Activated T-cell treated with anti-CD3 and anti-CD28 coated beads for 48 hours (primary cell): ENCODE results near the gene ZNF462.

Experiments
- DNase-seq: peaks from one replicate; pipeline ENCODE4 v3.0.0-alpha.2; 2020; ENCODE audit warnings: low read depth

Gene ZNF462

DNA sequence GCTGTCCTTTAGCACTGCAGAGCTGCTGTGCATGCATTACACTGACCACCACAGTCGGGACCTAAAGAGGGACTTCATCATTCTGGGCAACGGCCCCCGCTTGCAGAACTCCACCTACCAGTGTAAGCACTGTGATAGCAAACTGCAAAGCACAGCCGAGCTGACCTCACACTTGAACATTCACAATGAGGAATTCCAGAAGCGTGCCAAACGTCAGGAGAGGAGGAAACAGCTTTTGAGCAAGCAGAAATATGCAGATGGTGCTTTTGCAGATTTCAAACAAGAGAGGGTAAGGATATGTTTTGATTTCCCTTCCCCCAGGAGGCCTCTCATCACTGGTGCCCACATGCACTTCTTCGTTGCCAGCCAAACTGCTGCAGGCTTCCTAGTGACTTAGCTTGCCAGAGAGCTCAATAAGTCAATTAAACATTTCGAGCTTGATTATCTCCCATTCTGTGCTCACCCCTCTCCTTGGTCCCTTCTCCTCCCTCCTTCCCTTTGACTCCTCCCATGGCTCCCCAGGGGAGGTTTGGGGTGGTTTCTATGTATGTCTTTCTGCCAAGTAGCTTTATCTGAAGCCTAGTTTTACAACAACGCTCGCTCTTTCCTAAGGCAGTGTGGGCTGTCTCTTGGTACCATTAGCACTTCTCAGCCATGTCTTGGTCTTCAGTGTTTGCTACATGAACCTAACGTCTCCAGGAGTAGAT lies 66.7 kb downstream of the ZNF462 start:
- DNase-seq, result no peak

DNA sequence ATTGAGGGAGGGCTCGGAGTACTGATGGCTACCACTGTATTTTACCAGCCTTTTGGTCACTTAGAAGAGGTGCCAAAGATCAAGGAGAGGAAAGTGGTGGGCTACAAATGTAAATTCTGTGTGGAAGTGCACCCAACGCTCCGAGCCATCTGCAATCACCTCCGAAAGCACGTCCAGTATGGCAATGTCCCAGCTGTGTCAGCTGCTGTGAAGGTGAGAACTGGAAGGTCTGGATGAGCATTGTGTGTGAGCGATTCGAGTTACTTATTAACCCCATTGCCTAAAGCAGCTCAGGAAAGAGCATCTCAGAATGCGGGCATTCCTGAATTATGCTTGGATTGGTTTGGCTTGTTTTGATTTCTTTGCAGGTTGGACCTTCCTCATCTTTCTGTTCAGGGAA lies 67.5 kb downstream of the ZNF462 start:
- no peak for DNase-seq

GRCh38 chr9:106931466-106931865 lies 68.5 kb downstream of the ZNF462 start:
- no peak for DNase-seq

GRCh38 chr9:106932178-106932577 lies 69.2 kb downstream of the ZNF462 start:
- no peak for DNase-seq

DNA sequence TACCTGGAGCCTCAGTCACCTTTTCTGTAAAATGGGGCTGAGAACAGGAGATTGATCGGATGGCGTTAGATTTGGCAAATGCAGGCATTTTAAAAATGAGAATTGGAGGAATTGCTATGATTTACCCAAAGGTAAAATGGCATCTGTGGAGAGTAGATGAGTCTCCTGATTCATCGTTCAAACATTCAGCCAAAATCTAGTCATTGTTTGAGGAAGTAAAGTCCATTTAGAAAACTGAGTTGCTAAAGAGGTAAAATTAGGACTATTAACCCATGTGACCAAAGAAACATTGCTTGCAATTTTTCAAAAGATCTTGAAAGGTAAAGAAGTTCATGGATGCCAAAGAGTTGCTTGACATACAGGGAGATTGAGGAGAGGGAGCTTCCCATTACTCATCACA lies 69.7 kb downstream of the ZNF462 start:
- DNase-seq, result no peak

- DNase-seq, result no peak
These were observed 70.5 kb downstream of the ZNF462 start for GRCh38 chr9:106933470-106933869.

DNA sequence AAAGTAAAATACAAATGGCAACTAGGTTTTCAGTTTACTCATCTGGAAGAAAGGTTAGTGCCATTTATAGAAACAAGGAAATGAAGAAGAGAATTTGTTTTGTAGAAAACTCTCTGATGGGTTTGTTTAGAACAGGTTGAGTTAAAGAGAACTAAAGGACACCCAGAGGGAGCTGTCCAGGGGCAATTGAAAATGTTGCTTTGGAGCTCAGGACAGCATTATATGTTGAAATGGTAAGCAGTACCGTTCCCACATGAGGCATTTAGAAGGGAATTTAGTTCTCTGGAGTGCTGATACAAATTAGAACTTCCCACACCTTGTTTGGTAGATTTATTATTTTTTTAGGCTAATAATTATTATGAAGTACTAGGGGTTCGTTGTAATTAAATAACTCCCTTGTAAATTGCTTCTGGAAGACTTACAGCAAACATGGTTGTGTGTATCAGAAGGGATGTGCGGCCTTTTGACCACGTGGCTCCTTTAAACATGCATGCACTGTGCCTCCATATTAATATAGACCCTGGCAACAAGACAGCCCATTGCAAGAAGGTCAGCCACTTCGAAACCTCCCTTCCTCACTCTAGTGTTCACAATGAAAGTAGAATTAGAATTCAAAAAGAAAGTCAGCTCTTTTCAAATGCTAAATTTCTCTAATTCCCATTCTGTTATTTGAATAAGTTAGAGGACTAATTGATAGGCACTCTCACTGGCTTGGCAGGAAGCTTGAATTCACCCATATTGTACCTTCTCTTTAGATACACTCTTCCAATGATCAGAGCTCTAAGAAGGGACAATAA lies 71.7 kb downstream of the ZNF462 start:
- DNase-seq, result no peak

- no peak for DNase-seq
These were observed 73.7 kb downstream of the ZNF462 start for GRCh38 chr9:106936680-106937079.

DNA sequence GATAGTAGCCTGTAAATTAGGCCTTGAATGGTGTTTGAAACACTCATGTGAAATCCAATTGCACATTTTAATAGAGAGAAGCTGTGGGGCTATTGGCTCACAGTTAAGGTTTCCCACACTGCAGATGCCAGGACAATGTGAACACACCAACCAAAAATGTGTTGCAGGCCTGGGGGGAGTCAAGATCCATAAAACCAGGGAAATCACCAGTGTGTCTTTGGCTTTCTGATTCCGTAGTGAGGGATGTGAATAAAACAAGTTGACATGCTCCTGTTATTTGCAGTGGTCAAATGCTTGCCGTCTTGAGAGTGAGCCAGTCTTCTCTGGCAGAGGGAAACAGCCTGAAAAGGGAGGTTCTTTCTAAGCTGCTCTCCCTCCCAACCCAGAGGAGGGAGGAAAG lies 79.0 kb downstream of the ZNF462 start:
- DNase-seq, result no peak

DNA sequence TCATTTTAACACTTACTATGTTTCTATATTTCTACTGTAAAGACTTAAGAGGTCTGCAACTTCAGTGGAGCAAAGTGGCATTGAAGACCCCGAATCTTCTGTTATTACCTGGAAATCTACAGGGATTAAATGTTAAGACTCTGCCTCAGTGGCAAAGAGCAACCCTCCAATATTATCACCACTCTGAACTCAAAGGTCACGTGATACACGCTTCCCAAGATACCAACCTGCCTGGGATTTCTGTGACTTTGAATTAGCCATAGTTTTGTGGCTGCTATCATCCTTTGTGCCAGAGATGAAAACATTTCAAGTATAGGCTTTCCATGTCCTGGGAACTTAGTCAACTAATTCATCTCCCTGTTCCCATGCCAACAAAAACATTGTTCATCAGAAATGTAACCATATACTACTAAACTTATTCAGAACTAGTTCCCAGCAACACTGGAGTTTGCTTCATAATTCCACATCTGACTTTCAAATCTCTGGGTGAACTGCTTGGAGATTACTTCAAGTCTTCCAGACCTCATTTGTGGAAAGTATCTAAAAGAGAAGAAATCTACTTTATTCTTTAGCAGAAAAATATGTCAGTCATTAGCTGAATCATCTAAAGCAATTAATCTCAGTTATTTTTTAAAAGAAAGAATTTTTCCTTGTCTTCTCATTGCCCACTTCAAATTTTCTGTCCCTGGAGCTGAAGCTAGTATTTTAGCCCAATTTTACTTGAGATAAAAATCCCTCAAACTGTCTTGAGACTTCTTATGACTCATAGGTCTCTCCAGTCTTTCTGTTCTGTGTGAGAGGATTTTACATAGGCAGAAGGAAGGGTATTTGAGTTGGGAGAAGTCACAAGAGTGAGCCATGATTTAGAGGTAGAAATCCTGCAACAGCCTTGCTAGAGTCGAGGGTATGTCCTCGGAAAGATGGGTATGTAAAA lies 83.0 kb downstream of the ZNF462 start:
- DNase-seq, result no peak

- no peak for DNase-seq
These were observed 84.3 kb downstream of the ZNF462 start for GRCh38 chr9:106947106-106947900.

GRCh38 chr9:106953174-106953573 lies 90.2 kb downstream of the ZNF462 start:
- no peak for DNase-seq

- no peak for DNase-seq
These were observed 91.6 kb downstream of the ZNF462 start for GRCh38 chr9:106954558-106954957.

- DNase-seq, result no peak
These were observed 92.2 kb downstream of the ZNF462 start for GRCh38 chr9:106954974-106955850.

- no peak for DNase-seq
These were observed 94.0 kb downstream of the ZNF462 start for GRCh38 chr9:106956971-106957370.

- DNase-seq, result no peak
These were observed 96.1 kb downstream of the ZNF462 start for GRCh38 chr9:106958955-106959657.

DNA sequence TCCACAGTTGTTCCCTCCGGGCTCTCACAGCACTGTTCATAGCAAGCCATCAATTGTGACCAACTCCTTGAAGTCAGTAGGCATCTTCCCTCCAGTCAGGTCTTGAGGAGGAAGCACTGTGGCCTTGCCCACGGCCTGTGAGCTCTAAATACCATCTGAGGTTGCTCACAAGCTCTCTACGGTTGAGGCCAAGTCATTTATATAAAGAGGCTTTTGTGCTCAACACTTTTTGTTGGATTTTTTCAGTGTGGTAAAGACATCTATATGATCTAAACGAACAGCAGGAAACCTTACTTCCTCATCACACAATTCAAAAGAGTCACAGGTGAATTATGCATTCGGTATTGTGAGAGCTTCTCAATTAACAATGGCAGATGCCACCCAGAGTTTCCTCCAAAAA lies 97.3 kb downstream of the ZNF462 start:
- no peak for DNase-seq

DNA sequence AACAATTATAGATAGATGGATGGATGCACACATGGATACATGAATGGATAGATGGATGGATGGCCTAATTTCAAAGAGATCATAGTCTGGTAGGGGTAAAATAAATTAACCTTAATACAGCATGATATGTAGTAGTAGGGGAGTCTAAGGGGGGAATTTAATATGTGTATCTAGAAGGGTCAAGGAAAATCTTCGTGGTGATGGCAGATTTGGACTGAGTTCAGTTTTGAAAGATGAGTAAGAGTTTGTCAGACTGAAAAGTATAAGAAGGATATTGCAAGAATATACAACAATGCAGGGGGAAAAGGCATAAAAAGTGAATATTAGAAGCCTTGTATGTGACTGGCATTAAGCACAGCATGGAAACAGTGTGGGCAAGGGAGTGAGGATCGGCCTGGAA lies 98.7 kb downstream of the ZNF462 start:
- no peak for DNase-seq

DNA sequence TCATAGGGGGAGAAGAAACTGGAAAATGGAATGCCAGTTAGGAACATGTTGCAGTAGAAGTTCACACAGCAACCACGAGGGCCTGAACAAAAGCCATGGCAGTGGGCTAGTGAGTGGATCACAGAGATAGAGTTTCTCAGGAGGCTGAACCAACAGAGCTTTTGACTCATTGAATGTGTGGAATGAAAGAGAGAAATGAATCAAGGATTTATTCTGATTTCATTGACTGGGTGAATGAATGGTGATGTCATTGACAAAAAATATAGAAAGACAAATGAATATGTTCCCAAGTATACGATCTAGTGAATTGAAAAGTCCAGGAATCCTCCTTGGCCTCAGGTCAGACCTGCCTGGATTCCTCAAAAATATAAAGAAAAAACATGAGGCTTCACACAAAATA lies 99.2 kb downstream of the ZNF462 start:
- no peak for DNase-seq
